Osteoblast (primary cell): ENCODE measurements around the gene RNF126. TPM values are rescaled to one million over a fixed set of nuclear protein-coding genes. Genes with fewer than 3 reads are reported as not detected.
A peak's percentile ranks its signal among the peaks of the same experiment; 100 is the strongest.

Experiments used
- DNase-seq: peaks from one replicate; pipeline ENCODE4 v3.0.0; 2011; ENCODE audit warnings: low spot score, mixed read lengths; ENCODE audit not compliant: insufficient read length; ENCODE audit errors: missing footprints
- H2AFZ ChIP-seq: 2 replicates; pipeline ENCODE4 v1.6.0; 2011; ENCODE audit warnings: mild to moderate bottlenecking, low read length
- H3K27ac ChIP-seq: 2 replicates; pipeline ENCODE4 v1.5.1; 2011; ENCODE audit warnings: mild to moderate bottlenecking, low read depth, low read length, moderate library complexity
- H3K27me3 ChIP-seq: 2 replicates; pipeline ENCODE4 v1.6.0; 2012; ENCODE audit warnings: mild to moderate bottlenecking, control low read depth, inconsistent platforms, low read length, moderate library complexity; ENCODE audit not compliant: insufficient read depth
- H3K36me3 ChIP-seq: 2 replicates; pipeline ENCODE4 v1.5.1; 2011; ENCODE audit warnings: mild to moderate bottlenecking, low read length, control low read depth, moderate library complexity; ENCODE audit not compliant: insufficient read depth
- H3K4me1 ChIP-seq: 2 replicates; pipeline ENCODE4 v1.5.1; 2011; ENCODE audit warnings: mild to moderate bottlenecking, low read length, control low read depth, moderate library complexity; ENCODE audit not compliant: insufficient read depth
- H3K4me2 ChIP-seq: 2 replicates; pipeline ENCODE4 v1.6.0; 2011; ENCODE audit warnings: mild to moderate bottlenecking, low read length; ENCODE audit not compliant: insufficient read depth
- H3K4me3 ChIP-seq: fragments of 200-600 bp; sonication (generic); 3 replicates; pipeline ENCODE4 v1.5.1; 2012; ENCODE audit warnings: mild to moderate bottlenecking, low read length, inconsistent platforms; ENCODE audit not compliant: insufficient read depth
- H3K79me2 ChIP-seq: 2 replicates; pipeline ENCODE4 v1.6.0; 2012; ENCODE audit warnings: mild to moderate bottlenecking, low read length, control low read depth, inconsistent platforms; ENCODE audit not compliant: insufficient read depth
- H3K9me3 ChIP-seq: 2 replicates; pipeline ENCODE4 v1.5.1; 2011; ENCODE audit warnings: low read depth, low read length, control low read depth
- H4K20me1 ChIP-seq: 2 replicates; pipeline ENCODE4 v1.6.0; 2012; ENCODE audit warnings: mild to moderate bottlenecking, low read length, control low read depth; ENCODE audit not compliant: insufficient read depth
- total RNA-seq: library from RNA; depleted of rRNA; stranded (reverse); fragments of >200 nt; gene quantifications from 2 replicates; pipeline ENCODE4 v1.2.3, GENCODE V29; 2012
- TF ChIP-seq, protein P1 (sequence below): IDR thresholded peaks from 2 replicates; pipeline ENCODE4 v1.5.1; 2011; ENCODE audit warnings: mild to moderate bottlenecking, low read depth, low read length, moderate library complexity; ENCODE audit errors: extremely low read depth

Gene RNF126
- total RNA-seq, 1 donor, result 38.7 TPM

DNA sequence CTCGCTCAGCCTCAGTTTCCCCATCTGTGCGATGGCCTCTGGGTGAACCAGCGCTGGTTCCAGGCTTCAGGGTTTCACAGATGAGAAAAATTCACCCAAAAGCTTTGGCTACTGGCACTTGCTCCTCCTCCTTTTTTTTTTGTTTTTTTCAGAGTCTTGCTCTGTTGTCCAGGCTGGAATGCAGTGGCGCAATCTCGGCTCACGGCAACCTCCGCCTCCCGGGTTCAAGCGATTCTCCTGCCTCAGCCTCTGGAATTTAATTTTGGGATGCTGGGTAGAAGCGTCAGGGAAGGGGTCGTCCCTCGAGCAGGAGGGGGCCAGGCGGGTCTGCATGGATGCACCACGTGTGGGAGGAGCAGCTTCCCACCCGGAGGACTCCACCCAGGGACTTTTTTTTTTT lies 25.2 kb upstream of the RNF126 start:
- no peak overlapping the region for H3K4me2 ChIP-seq
- no peaks in the 10 kb centered on the region for H3K27me3 ChIP-seq
- no peaks in the 10 kb centered on the region for H4K20me1 ChIP-seq
- no peak overlapping the region for H2AFZ ChIP-seq
- H3K27ac ChIP-seq, result no peak overlapping the region
- H3K36me3 ChIP-seq, result no peaks in the 10 kb centered on the region
- no peaks in the 10 kb centered on the region for H3K9me3 ChIP-seq
- no peak overlapping the region for H3K4me3 ChIP-seq
- no peaks in the 10 kb centered on the region for H3K4me1 ChIP-seq
- DNase-seq, result peak; percentile 78
- TF ChIP-seq, protein P1, sequence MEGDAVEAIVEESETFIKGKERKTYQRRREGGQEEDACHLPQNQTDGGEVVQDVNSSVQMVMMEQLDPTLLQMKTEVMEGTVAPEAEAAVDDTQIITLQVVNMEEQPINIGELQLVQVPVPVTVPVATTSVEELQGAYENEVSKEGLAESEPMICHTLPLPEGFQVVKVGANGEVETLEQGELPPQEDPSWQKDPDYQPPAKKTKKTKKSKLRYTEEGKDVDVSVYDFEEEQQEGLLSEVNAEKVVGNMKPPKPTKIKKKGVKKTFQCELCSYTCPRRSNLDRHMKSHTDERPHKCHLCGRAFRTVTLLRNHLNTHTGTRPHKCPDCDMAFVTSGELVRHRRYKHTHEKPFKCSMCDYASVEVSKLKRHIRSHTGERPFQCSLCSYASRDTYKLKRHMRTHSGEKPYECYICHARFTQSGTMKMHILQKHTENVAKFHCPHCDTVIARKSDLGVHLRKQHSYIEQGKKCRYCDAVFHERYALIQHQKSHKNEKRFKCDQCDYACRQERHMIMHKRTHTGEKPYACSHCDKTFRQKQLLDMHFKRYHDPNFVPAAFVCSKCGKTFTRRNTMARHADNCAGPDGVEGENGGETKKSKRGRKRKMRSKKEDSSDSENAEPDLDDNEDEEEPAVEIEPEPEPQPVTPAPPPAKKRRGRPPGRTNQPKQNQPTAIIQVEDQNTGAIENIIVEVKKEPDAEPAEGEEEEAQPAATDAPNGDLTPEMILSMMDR, result no peak
- H3K79me2 ChIP-seq, result no peaks in the 10 kb centered on the region

DNA sequence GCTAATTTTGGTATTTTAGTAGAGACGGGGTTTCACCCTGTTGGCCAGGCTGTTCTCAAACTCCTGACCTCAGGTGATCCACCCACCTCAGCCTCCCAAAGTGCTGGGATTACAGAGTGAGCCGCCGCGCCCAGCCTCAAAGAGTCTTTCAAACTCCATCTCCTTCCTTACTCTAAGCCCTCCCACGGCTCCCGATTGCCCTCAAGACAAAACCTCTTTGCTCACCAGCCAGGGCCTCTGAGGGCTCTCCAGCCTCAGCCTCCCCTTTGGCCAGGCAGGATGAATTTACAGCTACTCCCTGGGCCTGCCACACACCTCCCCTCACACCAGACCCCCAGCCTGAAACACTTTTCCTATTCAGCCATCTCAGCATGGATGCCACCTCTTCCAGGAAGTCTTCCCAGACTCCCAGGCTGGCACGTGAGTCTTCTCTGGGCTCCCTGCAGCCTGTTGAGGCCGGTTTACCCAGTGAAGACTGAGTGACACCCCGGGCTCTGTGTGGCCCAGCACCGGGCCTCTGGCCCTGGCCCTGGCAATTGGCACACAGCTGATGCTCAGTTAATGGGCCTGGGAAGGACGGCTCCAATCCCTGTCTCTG lies 24.7 kb upstream of the RNF126 start:
- DNase-seq, result peak; percentile 39
- Histone ChIP-seq H2AFZ (no peak overlapping the region), H3K79me2 (no peaks in the 10 kb centered on the region), H4K20me1 (no peaks in the 10 kb centered on the region), H3K4me1 (no peaks in the 10 kb centered on the region), H3K4me3 (no peak overlapping the region), H3K27me3 (no peaks in the 10 kb centered on the region), H3K4me2 (no peak overlapping the region), H3K36me3 (no peaks in the 10 kb centered on the region), H3K9me3 (no peaks in the 10 kb centered on the region), H3K27ac (no peak overlapping the region)
- TF ChIP-seq, protein P1, result no peak

DNA sequence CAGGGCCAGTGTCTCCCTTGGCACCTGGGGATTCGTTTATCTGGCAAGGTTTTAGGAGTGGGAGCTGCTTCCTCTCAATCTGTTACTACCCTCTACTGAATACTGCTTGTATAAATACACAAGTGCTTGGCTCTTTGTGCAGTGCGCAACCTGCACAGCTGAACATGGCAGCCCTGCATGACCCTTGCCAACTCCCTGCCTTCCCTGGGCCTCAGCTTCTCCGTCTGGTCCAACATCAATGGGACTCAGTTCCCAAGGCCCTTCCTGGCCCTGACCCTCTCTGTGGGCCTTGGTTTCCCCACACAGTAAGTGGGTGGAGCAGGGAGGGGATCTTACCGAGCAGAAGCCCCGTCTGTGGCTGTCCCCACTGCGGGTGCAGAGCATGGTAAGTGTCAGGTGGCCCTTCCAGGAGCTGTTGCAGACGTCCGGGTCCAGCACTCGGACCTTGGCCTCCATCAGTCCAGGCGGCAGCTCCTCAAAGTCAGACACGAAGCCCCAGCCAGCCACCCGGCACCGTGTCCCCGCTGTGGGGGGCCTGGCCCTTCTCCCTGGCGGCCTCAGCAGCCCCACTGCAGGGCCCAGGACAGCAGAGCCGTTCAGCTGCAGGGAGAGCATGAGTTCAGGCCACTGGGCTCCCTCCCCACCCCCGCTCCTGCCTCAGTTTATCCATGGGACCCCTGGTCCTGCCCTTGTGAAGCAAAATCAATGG lies 23.7 kb upstream of the RNF126 start:
- Histone ChIP-seq H3K27me3 (no peaks in the 10 kb centered on the region), H3K4me2 (no peak overlapping the region), H4K20me1 (no peaks in the 10 kb centered on the region), H3K9me3 (no peaks in the 10 kb centered on the region), H3K36me3 (no peaks in the 10 kb centered on the region), H3K27ac (no peak overlapping the region), H3K4me1 (no peaks in the 10 kb centered on the region), H3K79me2 (no peaks in the 10 kb centered on the region), H2AFZ (no peak overlapping the region), H3K4me3 (no peak overlapping the region)
- TF ChIP-seq, protein P1, result no peak
- DNase-seq, result peak; percentile 31

DNA sequence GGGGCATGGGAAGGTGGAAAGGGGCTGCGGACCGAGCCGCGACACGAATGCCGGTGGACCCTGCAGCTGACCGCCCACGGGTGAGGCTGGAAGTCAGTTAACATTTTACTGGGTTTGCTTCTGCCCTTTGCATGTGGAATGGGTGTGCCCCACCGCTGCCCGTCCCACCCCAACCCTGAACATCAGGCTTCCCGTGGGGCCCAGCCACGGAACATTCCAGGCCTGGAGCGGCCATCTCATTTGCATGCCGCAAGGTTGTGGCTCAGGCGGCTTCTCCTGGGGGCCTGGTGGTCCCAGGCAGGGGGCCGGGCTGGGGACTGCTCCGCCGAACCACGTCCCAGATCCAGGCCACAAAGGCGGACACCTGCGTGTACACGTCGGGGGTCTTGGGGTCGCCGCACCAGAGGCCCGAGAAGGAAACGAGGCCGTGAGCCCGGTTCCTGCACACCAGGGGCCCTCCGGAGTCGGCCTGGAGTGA lies 22.5 kb upstream of the RNF126 start:
- no peaks in the 10 kb centered on the region for H3K9me3 ChIP-seq
- H3K4me3 ChIP-seq, result no peak overlapping the region
- TF ChIP-seq, protein P1, result no peak
- no peaks in the 10 kb centered on the region for H4K20me1 ChIP-seq
- H3K79me2 ChIP-seq, result no peaks in the 10 kb centered on the region
- H3K36me3 ChIP-seq, result no peaks in the 10 kb centered on the region
- H3K27me3 ChIP-seq, result no peaks in the 10 kb centered on the region
- H3K27ac ChIP-seq, result no peak overlapping the region
- H3K4me2 ChIP-seq, result no peak overlapping the region
- peak; percentile 59 for DNase-seq
- H3K4me1 ChIP-seq, result no peaks in the 10 kb centered on the region
- no peak overlapping the region for H2AFZ ChIP-seq
